ENCODE measurements around the gene STYXL1. TPM values are rescaled to one million over a fixed set of nuclear protein-coding genes. Genes with fewer than 3 reads are reported as not detected.

The STYXL1 gene
- total RNA-seq, 1 experiment from 2014 or later = 30.5 TPM

DNA sequence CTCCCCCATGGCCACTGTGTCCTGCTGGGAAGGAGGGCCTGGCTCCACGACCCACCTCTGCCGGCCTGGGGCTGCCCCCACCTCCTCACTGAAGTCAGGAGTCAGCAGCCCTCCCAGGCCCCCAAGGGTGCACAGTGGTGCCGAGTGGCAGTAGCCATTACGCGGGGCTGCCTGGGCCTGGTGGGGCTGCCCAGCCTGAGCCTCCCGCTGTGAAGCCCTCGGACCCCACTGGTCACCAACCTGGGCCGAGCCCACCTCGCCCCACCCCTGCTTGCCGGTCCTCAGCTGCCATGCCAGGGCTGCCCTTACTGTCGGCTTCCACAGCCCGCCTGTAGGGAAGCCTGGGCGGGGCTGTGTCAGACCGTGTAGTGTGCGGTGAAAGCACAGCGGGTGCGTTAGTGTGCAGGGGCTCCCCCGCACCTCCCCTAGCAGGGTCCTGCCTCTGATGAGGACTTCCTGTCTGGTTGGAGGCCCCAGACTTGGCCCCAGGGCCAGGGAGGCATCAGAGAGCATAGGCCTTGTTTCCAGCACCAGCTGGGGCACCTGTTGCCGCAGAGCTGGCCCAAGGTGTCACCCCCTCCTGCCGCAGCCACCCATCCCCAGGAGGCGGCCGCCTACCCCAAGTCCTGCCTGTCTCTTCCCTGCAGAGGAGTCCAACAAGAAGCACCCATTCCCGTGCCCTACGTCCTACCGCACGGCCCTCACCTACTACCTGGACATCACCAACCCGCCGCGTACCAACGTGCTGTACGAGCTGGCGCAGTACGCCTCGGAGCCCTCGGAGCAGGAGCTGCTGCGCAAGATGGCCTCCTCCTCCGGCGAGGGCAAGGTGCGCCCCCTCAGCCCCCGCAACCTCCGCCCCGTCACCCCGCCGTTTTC is 63.4 kb downstream of the STYXL1 start:
- Histone ChIP-seq H3K4me3 (ENCODE audit: low read length) (no peak overlapping the region), H4K20me1 (ENCODE audit: insufficient read depth, low read depth, low read length) (no peaks in the 10 kb centered on the region), H3K9me3 (ENCODE audit: low read length) (no peaks in the 10 kb centered on the region), H3K79me2 (ENCODE audit: low read length) (no peaks in the 10 kb centered on the region), H3K9ac (ENCODE audit: low read length) (no peak overlapping the region), H3K4me2 (ENCODE audit: low read depth, low read length, poor library complexity, severe bottlenecking) (no peak overlapping the region), H2AFZ (ENCODE audit: low read length) (no peak overlapping the region), H3K9me2 (replicated peaks; ENCODE audit: insufficient read depth, low read length) (no peaks in the 10 kb centered on the region), H3K27ac (ENCODE audit: low read length) (no peak overlapping the region), H3K36me3 (ENCODE audit: insufficient read depth, low read length) (no peaks in the 10 kb centered on the region), H3K27me3 (ENCODE audit: low read length) (no peaks in the 10 kb centered on the region), H3K4me1 (ENCODE audit: low read length) (no peaks in the 10 kb centered on the region)
- DNase-seq = no peak

DNA sequence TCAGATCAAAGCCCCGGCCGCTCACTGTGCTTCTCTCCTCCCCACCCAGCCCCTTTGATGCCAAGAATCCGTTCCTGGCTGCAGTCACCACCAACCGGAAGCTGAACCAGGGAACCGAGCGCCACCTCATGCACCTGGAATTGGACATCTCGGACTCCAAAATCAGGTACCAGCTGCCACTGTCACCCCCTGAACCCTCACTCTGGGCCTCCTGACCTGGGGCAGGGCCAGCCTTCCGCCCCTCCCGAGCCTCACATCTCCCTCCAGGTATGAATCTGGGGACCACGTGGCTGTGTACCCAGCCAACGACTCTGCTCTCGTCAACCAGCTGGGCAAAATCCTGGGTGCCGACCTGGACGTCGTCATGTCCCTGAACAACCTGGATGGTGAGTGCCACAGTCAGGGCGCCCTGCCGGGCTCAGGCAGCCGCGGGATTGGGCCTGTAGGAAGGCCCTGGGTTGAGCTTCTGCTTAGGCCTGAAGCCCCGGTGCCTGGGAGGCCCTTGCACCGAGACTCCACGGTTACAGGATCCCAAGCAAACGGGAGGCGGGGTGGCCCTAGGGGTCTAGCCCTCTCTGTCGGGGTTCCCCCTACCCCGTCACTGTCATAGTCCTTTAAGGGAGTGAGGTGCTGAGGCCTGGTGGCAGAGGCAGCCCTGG is 64.2 kb downstream of the STYXL1 start:
- Histone ChIP-seq H3K36me3 (ENCODE audit: insufficient read depth, low read length) (no peaks in the 10 kb centered on the region), H2AFZ (ENCODE audit: low read length) (no peak overlapping the region), H3K27ac (ENCODE audit: low read length) (no peak overlapping the region), H3K9me3 (ENCODE audit: low read length) (no peaks in the 10 kb centered on the region), H3K27me3 (ENCODE audit: low read length) (no peaks in the 10 kb centered on the region), H4K20me1 (ENCODE audit: insufficient read depth, low read depth, low read length) (no peaks in the 10 kb centered on the region), H3K9me2 (replicated peaks; ENCODE audit: insufficient read depth, low read length) (no peaks in the 10 kb centered on the region), H3K79me2 (ENCODE audit: low read length) (no peaks in the 10 kb centered on the region), H3K4me1 (ENCODE audit: low read length) (no peaks in the 10 kb centered on the region), H3K9ac (ENCODE audit: low read length) (no peak overlapping the region), H3K4me3 (ENCODE audit: low read length) (no peak overlapping the region), H3K4me2 (ENCODE audit: low read depth, low read length, poor library complexity, severe bottlenecking) (no peak overlapping the region)
- DNase-seq = no peak

DNA sequence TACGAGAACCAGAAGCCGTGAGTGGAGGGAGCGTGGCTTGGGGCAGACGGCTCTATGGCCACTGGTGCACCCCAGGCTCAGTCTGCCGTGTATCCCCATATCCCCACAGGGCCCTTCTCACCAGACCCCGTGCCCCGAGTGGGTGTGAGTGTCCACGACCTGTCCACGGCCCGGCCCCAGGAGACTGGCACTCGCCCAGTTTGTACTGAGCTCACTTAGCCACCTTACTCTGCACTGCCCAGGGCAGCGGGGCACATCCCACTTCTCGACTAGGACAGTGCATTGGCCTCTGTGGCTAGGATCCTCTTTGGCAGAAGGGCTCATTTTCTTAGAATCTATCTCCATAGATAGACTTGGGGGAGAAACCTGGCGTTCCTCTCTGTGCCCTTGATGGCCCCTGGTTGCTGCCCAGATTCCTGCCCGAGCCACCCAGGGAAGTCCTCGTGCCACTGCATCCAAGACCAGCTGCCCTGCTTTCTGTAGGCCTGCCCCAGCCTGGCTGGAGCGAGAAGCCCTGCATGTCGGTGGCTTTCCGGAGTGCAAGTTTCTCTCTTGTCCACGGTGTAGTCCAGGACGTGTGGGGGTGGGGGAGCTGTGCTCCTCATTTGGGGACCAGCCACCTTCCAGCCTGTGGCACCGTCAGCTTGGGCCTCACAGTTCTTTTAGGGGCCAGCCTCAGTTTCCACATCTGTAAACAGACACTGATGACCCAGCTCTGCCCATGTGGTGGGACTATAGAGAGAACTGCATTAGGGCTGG is 65.3 kb downstream of the STYXL1 start:
- H3K4me3 ChIP-seq (ENCODE audit: low read length) = no peak overlapping the region
- H3K27me3 ChIP-seq (ENCODE audit: low read length) = no peaks in the 10 kb centered on the region
- H3K9me3 ChIP-seq (ENCODE audit: low read length) = no peaks in the 10 kb centered on the region
- DNase-seq = no peak
- no peak overlapping the region for H2AFZ ChIP-seq (ENCODE audit: low read length)
- H4K20me1 ChIP-seq (ENCODE audit: insufficient read depth, low read depth, low read length) = no peaks in the 10 kb centered on the region
- H3K9me2 ChIP-seq (replicated peaks; ENCODE audit: insufficient read depth, low read length) = no peaks in the 10 kb centered on the region
- H3K36me3 ChIP-seq (ENCODE audit: insufficient read depth, low read length) = no peaks in the 10 kb centered on the region
- no peak overlapping the region for H3K4me2 ChIP-seq (ENCODE audit: low read depth, low read length, poor library complexity, severe bottlenecking)
- H3K27ac ChIP-seq (ENCODE audit: low read length) = no peak overlapping the region
- H3K4me1 ChIP-seq (ENCODE audit: low read length) = no peaks in the 10 kb centered on the region
- H3K9ac ChIP-seq (ENCODE audit: low read length) = no peak overlapping the region
- no peaks in the 10 kb centered on the region for H3K79me2 ChIP-seq (ENCODE audit: low read length)

DNA sequence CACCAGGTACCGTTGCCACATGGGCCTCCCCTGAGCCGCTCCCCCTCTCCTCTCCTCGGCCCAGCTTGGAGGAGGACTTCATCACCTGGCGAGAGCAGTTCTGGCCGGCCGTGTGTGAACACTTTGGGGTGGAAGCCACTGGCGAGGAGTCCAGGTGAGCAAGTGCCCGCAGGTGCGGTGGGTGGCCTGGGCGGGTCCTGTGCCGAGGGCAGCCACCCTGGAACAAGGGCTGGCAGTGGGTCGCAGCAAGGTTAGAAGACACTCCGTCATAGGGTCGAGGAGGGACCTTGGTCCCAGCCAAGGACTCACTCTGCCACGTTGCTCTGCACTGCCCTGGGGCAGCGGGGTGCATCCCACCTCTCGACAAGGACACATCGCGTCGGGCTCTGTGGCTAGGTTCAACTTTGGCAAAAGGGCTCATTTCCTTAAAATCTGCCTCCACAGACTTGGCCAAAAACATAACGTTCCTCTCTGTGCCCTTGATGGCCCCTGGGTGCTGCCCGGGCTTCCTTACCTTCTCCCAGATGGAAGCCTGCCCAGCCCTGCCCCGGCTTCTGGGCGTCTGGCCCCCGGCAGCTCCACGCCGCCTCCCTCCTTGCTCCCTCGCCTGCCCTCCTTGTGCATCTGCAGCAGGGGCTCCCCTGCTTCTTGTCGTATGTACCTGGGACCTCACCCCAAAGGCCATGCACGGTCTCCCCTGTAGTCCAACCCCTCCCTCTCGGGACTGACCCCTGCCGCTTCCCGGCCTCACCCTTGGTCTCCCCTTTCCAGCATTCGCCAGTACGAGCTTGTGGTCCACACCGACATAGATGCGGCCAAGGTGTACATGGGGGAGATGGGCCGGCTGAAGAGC is 66.1 kb downstream of the STYXL1 start:
- no peak overlapping the region for H2AFZ ChIP-seq (ENCODE audit: low read length)
- no peaks in the 10 kb centered on the region for H3K79me2 ChIP-seq (ENCODE audit: low read length)
- H3K4me1 ChIP-seq (ENCODE audit: low read length) = no peaks in the 10 kb centered on the region
- no peaks in the 10 kb centered on the region for H3K9me3 ChIP-seq (ENCODE audit: low read length)
- no peak overlapping the region for H3K4me3 ChIP-seq (ENCODE audit: low read length)
- no peak overlapping the region for H3K9ac ChIP-seq (ENCODE audit: low read length)
- H4K20me1 ChIP-seq (ENCODE audit: insufficient read depth, low read depth, low read length) = no peaks in the 10 kb centered on the region
- no peaks in the 10 kb centered on the region for H3K27me3 ChIP-seq (ENCODE audit: low read length)
- DNase-seq = no peak
- no peak overlapping the region for H3K27ac ChIP-seq (ENCODE audit: low read length)
- no peaks in the 10 kb centered on the region for H3K36me3 ChIP-seq (ENCODE audit: insufficient read depth, low read length)
- no peaks in the 10 kb centered on the region for H3K9me2 ChIP-seq (replicated peaks; ENCODE audit: insufficient read depth, low read length)
- no peak overlapping the region for H3K4me2 ChIP-seq (ENCODE audit: low read depth, low read length, poor library complexity, severe bottlenecking)

DNA sequence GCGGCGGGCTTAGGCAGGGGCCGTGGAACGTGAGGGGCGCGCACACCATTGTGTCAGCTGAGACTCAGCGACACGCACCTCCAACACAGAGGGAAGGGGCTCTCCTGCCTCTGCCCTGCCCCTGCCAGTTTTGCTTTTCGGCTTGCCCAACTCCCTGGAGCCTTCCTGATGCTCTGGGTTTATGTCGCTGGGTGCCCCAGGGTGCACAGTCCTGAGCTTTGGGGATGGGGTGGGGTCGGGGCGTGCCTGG is 66.7 kb downstream of the STYXL1 start:
- no peak for DNase-seq
- no peaks in the 10 kb centered on the region for H3K36me3 ChIP-seq (ENCODE audit: insufficient read depth, low read length)
- H3K27me3 ChIP-seq (ENCODE audit: low read length) = no peaks in the 10 kb centered on the region
- no peak overlapping the region for H3K9ac ChIP-seq (ENCODE audit: low read length)
- H3K4me2 ChIP-seq (ENCODE audit: low read depth, low read length, poor library complexity, severe bottlenecking) = no peak overlapping the region
- H3K4me1 ChIP-seq (ENCODE audit: low read length) = no peaks in the 10 kb centered on the region
- H2AFZ ChIP-seq (ENCODE audit: low read length) = no peak overlapping the region
- H4K20me1 ChIP-seq (ENCODE audit: insufficient read depth, low read depth, low read length) = no peaks in the 10 kb centered on the region
- no peak overlapping the region for H3K27ac ChIP-seq (ENCODE audit: low read length)
- no peaks in the 10 kb centered on the region for H3K79me2 ChIP-seq (ENCODE audit: low read length)
- H3K9me2 ChIP-seq (replicated peaks; ENCODE audit: insufficient read depth, low read length) = no peaks in the 10 kb centered on the region
- H3K4me3 ChIP-seq (ENCODE audit: low read length) = no peak overlapping the region
- H3K9me3 ChIP-seq (ENCODE audit: low read length) = no peaks in the 10 kb centered on the region

DNA sequence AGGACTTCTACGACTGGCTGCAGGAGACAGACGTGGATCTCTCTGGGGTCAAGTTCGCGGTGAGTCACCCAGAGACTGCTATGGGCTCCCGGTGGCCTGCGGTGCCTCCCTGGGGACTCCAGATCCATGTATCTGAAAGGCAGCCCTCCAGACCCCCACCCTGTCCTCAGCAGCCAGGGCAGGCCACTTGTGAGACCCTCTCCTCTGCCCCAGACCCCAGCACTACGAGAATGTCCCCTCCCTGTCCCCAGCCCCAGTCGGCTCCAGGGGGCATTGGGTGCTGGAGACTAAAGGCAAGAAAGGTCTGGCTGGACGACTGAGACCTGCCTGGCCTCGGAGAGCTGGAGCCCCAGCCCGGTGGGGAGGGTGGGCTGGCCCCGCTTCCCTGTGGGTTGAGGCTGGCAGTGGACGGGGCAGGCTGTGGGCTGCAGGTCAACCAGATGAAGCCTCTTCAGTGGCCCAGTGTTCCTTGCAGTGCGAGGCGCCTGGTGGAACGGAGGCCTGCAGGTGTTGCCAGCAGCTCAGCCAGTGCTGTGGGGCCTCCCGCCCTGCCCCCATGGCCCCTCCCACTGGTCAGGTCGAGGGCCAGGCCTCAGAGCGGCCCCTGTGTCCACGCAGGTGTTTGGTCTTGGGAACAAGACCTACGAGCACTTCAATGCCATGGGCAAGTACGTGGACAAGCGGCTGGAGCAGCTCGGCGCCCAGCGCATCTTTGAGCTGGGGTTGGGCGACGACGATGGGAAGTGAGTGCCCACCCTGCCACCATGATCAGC is 67.2 kb downstream of the STYXL1 start:
- H3K36me3 ChIP-seq (ENCODE audit: insufficient read depth, low read length) = no peaks in the 10 kb centered on the region
- H3K9me3 ChIP-seq (ENCODE audit: low read length) = no peaks in the 10 kb centered on the region

DNA sequence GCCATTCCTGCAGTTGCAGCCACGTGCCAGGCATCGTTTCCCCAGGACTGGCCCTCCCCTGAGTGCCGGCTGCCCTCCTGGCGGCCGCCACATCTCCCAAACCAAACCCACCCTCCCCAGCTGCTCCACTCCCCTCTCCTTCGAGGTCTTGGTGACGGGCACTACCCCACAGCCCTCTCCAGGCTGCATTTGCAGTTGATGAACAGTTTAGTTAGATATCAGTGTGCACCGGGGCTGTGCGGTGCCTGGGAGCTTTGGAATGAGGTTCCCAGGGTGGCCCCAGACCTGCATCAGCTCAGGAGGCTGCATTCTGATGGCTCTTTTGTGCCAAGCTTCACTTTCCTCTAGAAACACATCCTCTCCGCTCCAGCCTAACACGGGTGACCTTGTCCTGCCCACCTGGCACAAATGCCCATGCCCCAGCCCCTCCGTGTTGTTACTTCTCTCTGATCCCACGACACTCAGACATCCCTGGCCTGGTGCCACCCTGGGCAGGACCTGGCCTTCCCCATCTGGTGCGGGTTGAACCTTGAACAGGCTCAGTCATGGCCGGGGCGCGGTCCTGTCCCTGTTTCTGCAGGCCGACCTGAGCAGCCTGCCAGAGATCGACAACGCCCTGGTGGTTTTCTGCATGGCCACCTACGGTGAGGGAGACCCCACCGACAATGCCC is 67.9 kb downstream of the STYXL1 start:
- Histone ChIP-seq H3K27ac (ENCODE audit: low read length) (no peak overlapping the region), H2AFZ (ENCODE audit: low read length) (no peak overlapping the region), H3K4me1 (ENCODE audit: low read length) (no peaks in the 10 kb centered on the region), H3K9me3 (ENCODE audit: low read length) (no peaks in the 10 kb centered on the region), H3K4me2 (ENCODE audit: low read depth, low read length, poor library complexity, severe bottlenecking) (no peak overlapping the region), H3K9me2 (replicated peaks; ENCODE audit: insufficient read depth, low read length) (no peaks in the 10 kb centered on the region), H3K4me3 (ENCODE audit: low read length) (no peak overlapping the region), H3K9ac (ENCODE audit: low read length) (no peak overlapping the region), H3K79me2 (ENCODE audit: low read length) (no peaks in the 10 kb centered on the region), H3K36me3 (ENCODE audit: insufficient read depth, low read length) (no peaks in the 10 kb centered on the region), H4K20me1 (ENCODE audit: insufficient read depth, low read depth, low read length) (no peaks in the 10 kb centered on the region), H3K27me3 (ENCODE audit: low read length) (no peaks in the 10 kb centered on the region)
- no peak for DNase-seq

More for the DNA sequence above, 67.2 kb downstream of the STYXL1 start:
- H3K27ac ChIP-seq (ENCODE audit: low read length) = no peak overlapping the region
- H3K4me3 ChIP-seq (ENCODE audit: low read length) = no peak overlapping the region
- no peaks in the 10 kb centered on the region for H3K9me2 ChIP-seq (replicated peaks; ENCODE audit: insufficient read depth, low read length)
- no peak for DNase-seq
- no peaks in the 10 kb centered on the region for H3K79me2 ChIP-seq (ENCODE audit: low read length)
- no peak overlapping the region for H3K9ac ChIP-seq (ENCODE audit: low read length)
- H3K27me3 ChIP-seq (ENCODE audit: low read length) = no peaks in the 10 kb centered on the region
- H3K4me2 ChIP-seq (ENCODE audit: low read depth, low read length, poor library complexity, severe bottlenecking) = no peak overlapping the region
- H4K20me1 ChIP-seq (ENCODE audit: insufficient read depth, low read depth, low read length) = no peaks in the 10 kb centered on the region
- no peaks in the 10 kb centered on the region for H3K4me1 ChIP-seq (ENCODE audit: low read length)
- H2AFZ ChIP-seq (ENCODE audit: low read length) = no peak overlapping the region
